ENCODE results near the gene EXOC6. TPM values are rescaled to one million over a fixed set of nuclear protein-coding genes. Genes with fewer than 3 reads are reported as not detected.

EXOC6 gene
- total RNA-seq, 1 donor from 2014 or later, result 364 TPM

GRCh38 chr10:93027508-93027907, 179.2 kb downstream of the EXOC6 start:
- no peak for DNase-seq

- DNase-seq, result no peak
Measured at GRCh38 chr10:93028883-93029282, 180.6 kb downstream of the EXOC6 start.

- DNase-seq, result peak; percentile 51
Measured at GRCh38 chr10:93030409-93030808, 182.1 kb downstream of the EXOC6 start.

GRCh38 chr10:93032105-93032808, 183.9 kb downstream of the EXOC6 start:
- no peak for DNase-seq

- DNase-seq, result no peak
Measured at GRCh38 chr10:93032809-93033137, 184.5 kb downstream of the EXOC6 start.

- DNase-seq, result no peak
Measured at GRCh38 chr10:93034426-93034825, 186.1 kb downstream of the EXOC6 start.

- no peak for DNase-seq
Measured at GRCh38 chr10:93039110-93039509, 190.8 kb downstream of the EXOC6 start.

GRCh38 chr10:93039721-93040120, 191.4 kb downstream of the EXOC6 start:
- peak; percentile 31 for DNase-seq

GRCh38 chr10:93054486-93054885, 206.2 kb downstream of the EXOC6 start:
- no peak for DNase-seq

GRCh38 chr10:93058139-93058538, 209.8 kb downstream of the EXOC6 start:
- DNase-seq, result no peak

- no peak for DNase-seq
Measured at GRCh38 chr10:93059975-93060886, 211.9 kb downstream of the EXOC6 start, which contains the start of gene CYP26C1. Gene CYP26C1 (plus strand): TSS chr10:93060798. CDS start chr10:93061264, 466 bp downstream.

GRCh38 chr10:93060887-93061593, 212.7 kb downstream of the EXOC6 start:
- no peak for DNase-seq

- DNase-seq, result peak; percentile 47
Measured at GRCh38 chr10:93061594-93062513, 213.5 kb downstream of the EXOC6 start.

GRCh38 chr10:93062514-93063143, 214.3 kb downstream of the EXOC6 start:
- peak; percentile 67 for DNase-seq

- no peak for DNase-seq
Measured at GRCh38 chr10:93063144-93063976, 215.0 kb downstream of the EXOC6 start.

GRCh38 chr10:93063977-93064660, 215.8 kb downstream of the EXOC6 start:
- no peak for DNase-seq

- DNase-seq, result no peak
Measured at GRCh38 chr10:93064874-93065660, 216.7 kb downstream of the EXOC6 start.

GRCh38 chr10:93065675-93066543, 217.6 kb downstream of the EXOC6 start:
- DNase-seq, result no peak
